K562 treated with DMSO at 1 percent for 48 hours (cell line): Measurements from ENCODE around the gene PDS5B. TPM values are rescaled to one million over a fixed set of nuclear protein-coding genes. Genes with fewer than 3 reads are reported as not detected.

ENCODE experiments used
- total RNA-seq: library from RNA; unstranded; fragments of 300-600 nt; gene quantifications from 2 replicates; pipeline ENCODE4 v1.2.3, GENCODE V29; 2022; ENCODE audit warnings: low replicate concordance; ENCODE audit errors: extremely low read depth

PDS5B gene
- not detected in 2 replicates for total RNA-seq

GRCh38 chr13:32586080-32586900 lies at the start of gene PDS5B:
Gene PDS5B (plus strand): TSS chr13:32586452. CDS start chr13:32648773, 62,321 bp downstream.

GRCh38 chr13:32538621-32539246 lies 47.5 kb upstream of the PDS5B start, which contains the start of gene N4BP2L2:
Gene N4BP2L2 (minus strand): TSS chr13:32538795. CDS start chr13:32537027, 1,768 bp downstream.

Other genes with a start within 250 kb of the PDS5B start
- not detected in 2 replicates for gene N4BP2L1, start 158.3 kb upstream of the PDS5B start, total RNA-seq
- not detected in 2 replicates for gene N4BP2L2, start 47.7 kb upstream of the PDS5B start, total RNA-seq